ENCODE data around the gene GRID1. TPM values are rescaled to one million over a fixed set of nuclear protein-coding genes. Genes with fewer than 3 reads are reported as not detected.

The GRID1 gene
- total RNA-seq, 1 experiment from 2014 or later = 0.37 TPM

- ChIA-PET POLR2A (no interaction called here), CTCF (interaction anchor here (7.9 kb wide), 1 partner anchor 7 kb away, joined by 98 read pairs; no protein-coding TSS in a partner anchor)
- peaks cover 29% of the 10 kb centered on the region for H3K27me3 Mint-ChIP-seq (ENCODE audit: low read depth)
- ATAC-seq (no peak), DNase-seq (ENCODE audit: low spot score) (no peak)
- H3K4me3 Mint-ChIP-seq = no peak overlapping the region
- no peak for TF ChIP-seq ZNF121 (CRISPR knock-in tag; IDR thresholded peaks at IDR 0.05)
- no peak for TF ChIP-seq USF2 (CRISPR knock-in tag; IDR thresholded peaks at IDR 0.05)
- TF ChIP-seq MXD4 (CRISPR knock-in tag; IDR thresholded peaks at IDR 0.05; ENCODE audit: borderline replicate concordance) = no peak
- TF ChIP-seq EMX1 (CRISPR knock-in tag; IDR thresholded peaks at IDR 0.05) = no peak
- no peak for TF ChIP-seq ZNF281 (CRISPR knock-in tag; IDR thresholded peaks at IDR 0.05)
- no peak for TF ChIP-seq OVOL2 (CRISPR knock-in tag; IDR thresholded peaks at IDR 0.05; ENCODE audit: borderline replicate concordance)
- TF ChIP-seq, protein P1, sequence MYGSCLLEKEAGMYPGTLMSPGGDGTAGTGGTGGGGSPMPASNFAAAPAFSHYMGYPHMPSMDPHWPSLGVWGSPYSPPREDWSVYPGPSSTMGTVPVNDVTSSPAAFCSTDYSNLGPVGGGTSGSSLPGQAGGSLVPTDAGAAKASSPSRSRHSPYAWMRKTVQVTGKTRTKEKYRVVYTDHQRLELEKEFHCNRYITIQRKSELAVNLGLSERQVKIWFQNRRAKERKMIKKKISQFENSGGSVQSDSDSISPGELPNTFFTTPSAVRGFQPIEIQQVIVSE (CRISPR knock-in tag; IDR thresholded peaks at IDR 0.05; ENCODE audit: borderline replicate concordance) = no peak
- TF ChIP-seq ZNF263 (CRISPR knock-in tag; IDR thresholded peaks at IDR 0.05; ENCODE audit: low read depth) = no peak
- H3K4me1 Mint-ChIP-seq = peaks cover 2% of the 10 kb centered on the region
- no peak overlapping the region for H3K27ac Mint-ChIP-seq
- no peaks in the 10 kb centered on the region for H3K36me3 Mint-ChIP-seq
- H3K9me3 Mint-ChIP-seq = no peaks in the 10 kb centered on the region
Measured at GRCh38 chr10:86357676-86358075, 8.9 kb downstream of the GRID1 start.

- H3K27ac Mint-ChIP-seq = no peak overlapping the region
- H3K4me1 Mint-ChIP-seq = no peaks in the 10 kb centered on the region
- DNase-seq (ENCODE audit: low spot score) = no peak
- CTCF ChIA-PET = interaction anchor here (7.9 kb wide), 1 partner anchor 7 kb away, joined by 98 read pairs; no protein-coding TSS in a partner anchor
- H3K4me3 Mint-ChIP-seq = no peak overlapping the region
- peaks cover 23% of the 10 kb centered on the region for H3K27me3 Mint-ChIP-seq (ENCODE audit: low read depth)
- H3K36me3 Mint-ChIP-seq = no peaks in the 10 kb centered on the region
- H3K9me3 Mint-ChIP-seq = no peaks in the 10 kb centered on the region
- POLR2A ChIA-PET = no interaction called here
- ATAC-seq = no peak
- TF ChIP-seq MXD4 (CRISPR knock-in tag; IDR thresholded peaks at IDR 0.05; ENCODE audit: borderline replicate concordance) (no peak), NR2C2 (CRISPR knock-in tag; IDR thresholded peaks at IDR 0.05) (no peak), HMGXB4 (CRISPR knock-in tag; IDR thresholded peaks at IDR 0.05) (no peak), NR1H2 (CRISPR knock-in tag; IDR thresholded peaks at IDR 0.05) (no peak), ZNF671 (CRISPR knock-in tag; IDR thresholded peaks at IDR 0.05) (no peak), FOXP1 (CRISPR knock-in tag; IDR thresholded peaks at IDR 0.05; ENCODE audit: borderline replicate concordance) (no peak), MLX (CRISPR knock-in tag; IDR thresholded peaks at IDR 0.05) (no peak), GRHL2 (CRISPR knock-in tag; IDR thresholded peaks at IDR 0.05; ENCODE audit: insufficient replicate concordance, severe bottlenecking) (no peak), ZBTB21 (CRISPR knock-in tag; IDR thresholded peaks at IDR 0.05; ENCODE audit: borderline replicate concordance) (no peak), ZNF423 (CRISPR knock-in tag; IDR thresholded peaks at IDR 0.05) (no peak)
- TF ChIP-seq, protein P2, sequence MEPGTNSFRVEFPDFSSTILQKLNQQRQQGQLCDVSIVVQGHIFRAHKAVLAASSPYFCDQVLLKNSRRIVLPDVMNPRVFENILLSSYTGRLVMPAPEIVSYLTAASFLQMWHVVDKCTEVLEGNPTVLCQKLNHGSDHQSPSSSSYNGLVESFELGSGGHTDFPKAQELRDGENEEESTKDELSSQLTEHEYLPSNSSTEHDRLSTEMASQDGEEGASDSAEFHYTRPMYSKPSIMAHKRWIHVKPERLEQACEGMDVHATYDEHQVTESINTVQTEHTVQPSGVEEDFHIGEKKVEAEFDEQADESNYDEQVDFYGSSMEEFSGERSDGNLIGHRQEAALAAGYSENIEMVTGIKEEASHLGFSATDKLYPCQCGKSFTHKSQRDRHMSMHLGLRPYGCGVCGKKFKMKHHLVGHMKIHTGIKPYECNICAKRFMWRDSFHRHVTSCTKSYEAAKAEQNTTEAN (CRISPR knock-in tag; IDR thresholded peaks at IDR 0.05) = no peak
- TF ChIP-seq, protein P3, sequence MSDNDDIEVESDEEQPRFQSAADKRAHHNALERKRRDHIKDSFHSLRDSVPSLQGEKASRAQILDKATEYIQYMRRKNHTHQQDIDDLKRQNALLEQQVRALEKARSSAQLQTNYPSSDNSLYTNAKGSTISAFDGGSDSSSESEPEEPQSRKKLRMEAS (CRISPR knock-in tag; IDR thresholded peaks at IDR 0.05) = no peak
- TF ChIP-seq, protein P4, sequence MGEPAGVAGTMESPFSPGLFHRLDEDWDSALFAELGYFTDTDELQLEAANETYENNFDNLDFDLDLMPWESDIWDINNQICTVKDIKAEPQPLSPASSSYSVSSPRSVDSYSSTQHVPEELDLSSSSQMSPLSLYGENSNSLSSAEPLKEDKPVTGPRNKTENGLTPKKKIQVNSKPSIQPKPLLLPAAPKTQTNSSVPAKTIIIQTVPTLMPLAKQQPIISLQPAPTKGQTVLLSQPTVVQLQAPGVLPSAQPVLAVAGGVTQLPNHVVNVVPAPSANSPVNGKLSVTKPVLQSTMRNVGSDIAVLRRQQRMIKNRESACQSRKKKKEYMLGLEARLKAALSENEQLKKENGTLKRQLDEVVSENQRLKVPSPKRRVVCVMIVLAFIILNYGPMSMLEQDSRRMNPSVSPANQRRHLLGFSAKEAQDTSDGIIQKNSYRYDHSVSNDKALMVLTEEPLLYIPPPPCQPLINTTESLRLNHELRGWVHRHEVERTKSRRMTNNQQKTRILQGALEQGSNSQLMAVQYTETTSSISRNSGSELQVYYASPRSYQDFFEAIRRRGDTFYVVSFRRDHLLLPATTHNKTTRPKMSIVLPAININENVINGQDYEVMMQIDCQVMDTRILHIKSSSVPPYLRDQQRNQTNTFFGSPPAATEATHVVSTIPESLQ (CRISPR knock-in tag; IDR thresholded peaks at IDR 0.05) = no peak
- TF ChIP-seq, protein P5, sequence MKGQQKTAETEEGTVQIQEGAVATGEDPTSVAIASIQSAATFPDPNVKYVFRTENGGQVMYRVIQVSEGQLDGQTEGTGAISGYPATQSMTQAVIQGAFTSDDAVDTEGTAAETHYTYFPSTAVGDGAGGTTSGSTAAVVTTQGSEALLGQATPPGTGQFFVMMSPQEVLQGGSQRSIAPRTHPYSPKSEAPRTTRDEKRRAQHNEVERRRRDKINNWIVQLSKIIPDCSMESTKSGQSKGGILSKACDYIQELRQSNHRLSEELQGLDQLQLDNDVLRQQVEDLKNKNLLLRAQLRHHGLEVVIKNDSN (CRISPR knock-in tag; IDR thresholded peaks at IDR 0.05) = no peak
- TF ChIP-seq, protein P6, sequence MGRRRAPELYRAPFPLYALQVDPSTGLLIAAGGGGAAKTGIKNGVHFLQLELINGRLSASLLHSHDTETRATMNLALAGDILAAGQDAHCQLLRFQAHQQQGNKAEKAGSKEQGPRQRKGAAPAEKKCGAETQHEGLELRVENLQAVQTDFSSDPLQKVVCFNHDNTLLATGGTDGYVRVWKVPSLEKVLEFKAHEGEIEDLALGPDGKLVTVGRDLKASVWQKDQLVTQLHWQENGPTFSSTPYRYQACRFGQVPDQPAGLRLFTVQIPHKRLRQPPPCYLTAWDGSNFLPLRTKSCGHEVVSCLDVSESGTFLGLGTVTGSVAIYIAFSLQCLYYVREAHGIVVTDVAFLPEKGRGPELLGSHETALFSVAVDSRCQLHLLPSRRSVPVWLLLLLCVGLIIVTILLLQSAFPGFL (CRISPR knock-in tag; IDR thresholded peaks at IDR 0.05; ENCODE audit: borderline replicate concordance) = no peak
Measured at GRCh38 chr10:86357041-86357440, 9.6 kb downstream of the GRID1 start.

Data from WTC11 (cell line).